ENCODE results near the gene AUP1. TPM values are rescaled to one million over a fixed set of nuclear protein-coding genes. Genes with fewer than 3 reads are reported as not detected.

The AUP1 gene
- total RNA-seq, 1 experiment from 2014 or later, result 149 TPM

Other genes with a start within 250 kb of the AUP1 start
- 0.40 and 1.6 TPM in 2 replicates for gene SLC4A5, start 186.3 kb downstream of the AUP1 start, total RNA-seq (2014; rRNA removed; shearing (Covaris generic))
- gene DCTN1, start 149.4 kb downstream of the AUP1 start, total RNA-seq (2014; rRNA removed; shearing (Covaris generic)), result 39.8 and 52.1 TPM in 2 replicates
- gene C2orf81, start 108.1 kb downstream of the AUP1 start, total RNA-seq (2014; rRNA removed; shearing (Covaris generic)), result 1.2 and 2.2 TPM in 2 replicates
- gene WDR54, start 108.0 kb downstream of the AUP1 start, total RNA-seq (2014; rRNA removed; shearing (Covaris generic)), result 33.9 and 38.6 TPM in 2 replicates
- gene RTKN, start 87.8 kb downstream of the AUP1 start, total RNA-seq (2014; rRNA removed; shearing (Covaris generic)), result 12.3 and 15.7 TPM in 2 replicates
- 19.8 and 19.9 TPM in 2 replicates for gene INO80B, start 74.6 kb downstream of the AUP1 start, total RNA-seq (2014; rRNA removed; shearing (Covaris generic))
- 44.2 and 48.4 TPM in 2 replicates for gene WBP1, start 71.3 kb downstream of the AUP1 start, total RNA-seq (2014; rRNA removed; shearing (Covaris generic))
- 58.9 TPM in 2 replicates for gene MOGS, start 64.3 kb downstream of the AUP1 start, total RNA-seq (2014; rRNA removed; shearing (Covaris generic))
- 55.3 and 57.8 TPM in 2 replicates for gene MRPL53, start 57.0 kb downstream of the AUP1 start, total RNA-seq (2014; rRNA removed; shearing (Covaris generic))
- 15.6 and 17.6 TPM in 2 replicates for gene CCDC142, start 46.7 kb downstream of the AUP1 start, total RNA-seq (2014; rRNA removed; shearing (Covaris generic))
- 20.4 and 23.8 TPM in 2 replicates for gene TTC31, start 46.6 kb downstream of the AUP1 start, total RNA-seq (2014; rRNA removed; shearing (Covaris generic))
- 0.95 and 1.9 TPM in 2 replicates for gene LBX2, start 30.1 kb downstream of the AUP1 start, total RNA-seq (2014; rRNA removed; shearing (Covaris generic))
- gene PCGF1, start 22.0 kb downstream of the AUP1 start, total RNA-seq (2014; rRNA removed; shearing (Covaris generic)), result 51.1 and 56.9 TPM in 2 replicates
- gene TLX2, start 15.3 kb downstream of the AUP1 start, total RNA-seq (2014; rRNA removed; shearing (Covaris generic)), result 0.40 and 0.43 TPM in 2 replicates
- 0.12 TPM in 1 of 2 replicates, not detected in the other for gene DQX1, start 3.5 kb downstream of the AUP1 start, total RNA-seq (2014; rRNA removed; shearing (Covaris generic))
- 46.9 and 52.1 TPM in 2 replicates for gene HTRA2, start 227 bp upstream of the AUP1 start, total RNA-seq (2014; rRNA removed; shearing (Covaris generic))
- gene LOXL3, start 24.2 kb upstream of the AUP1 start, total RNA-seq (2014; rRNA removed; shearing (Covaris generic)), result 2.9 and 3.1 TPM in 2 replicates
- 19.3 and 22.1 TPM in 2 replicates for gene DOK1, start 25.0 kb upstream of the AUP1 start, total RNA-seq (2014; rRNA removed; shearing (Covaris generic))
- gene M1AP, start 118.6 kb upstream of the AUP1 start, total RNA-seq (2014; rRNA removed; shearing (Covaris generic)), result not detected in 2 replicates
- 6.4 and 7.1 TPM in 2 replicates for gene SEMA4F, start 124.5 kb upstream of the AUP1 start, total RNA-seq (2014; rRNA removed; shearing (Covaris generic))

Measured in NCI-H460 (cell line).